H1 (cell line): ENCODE data around the gene ALDH5A1.

ENCODE experiments used
- CREB1 ChIP-seq: IDR thresholded peaks from 2 replicates; pipeline ENCODE4 v1.6.1; 2012; ENCODE audit warnings: inconsistent platforms
- KDM1A ChIP-seq: fragments of 200-600, 300-600 bp; sonication (generic); IDR thresholded peaks from 2 replicates; pipeline ENCODE4 v1.7.1; 2016; ENCODE audit warnings: mild to moderate bottlenecking, low read length, borderline replicate concordance
- POLR2AphosphoS5 ChIP-seq: IDR thresholded peaks from 2 replicates; pipeline ENCODE4 v1.6.1; 2011; ENCODE audit warnings: low read depth, low read length
- SAP30 ChIP-seq: fragments of 300-600 bp; sonication (generic); IDR thresholded peaks from 2 replicates; pipeline ENCODE4 v1.7.1; 2012; ENCODE audit warnings: low read length, moderate library complexity, mild to moderate bottlenecking, inconsistent platforms; ENCODE audit not compliant: insufficient read depth, insufficient replicate concordance

DNA sequence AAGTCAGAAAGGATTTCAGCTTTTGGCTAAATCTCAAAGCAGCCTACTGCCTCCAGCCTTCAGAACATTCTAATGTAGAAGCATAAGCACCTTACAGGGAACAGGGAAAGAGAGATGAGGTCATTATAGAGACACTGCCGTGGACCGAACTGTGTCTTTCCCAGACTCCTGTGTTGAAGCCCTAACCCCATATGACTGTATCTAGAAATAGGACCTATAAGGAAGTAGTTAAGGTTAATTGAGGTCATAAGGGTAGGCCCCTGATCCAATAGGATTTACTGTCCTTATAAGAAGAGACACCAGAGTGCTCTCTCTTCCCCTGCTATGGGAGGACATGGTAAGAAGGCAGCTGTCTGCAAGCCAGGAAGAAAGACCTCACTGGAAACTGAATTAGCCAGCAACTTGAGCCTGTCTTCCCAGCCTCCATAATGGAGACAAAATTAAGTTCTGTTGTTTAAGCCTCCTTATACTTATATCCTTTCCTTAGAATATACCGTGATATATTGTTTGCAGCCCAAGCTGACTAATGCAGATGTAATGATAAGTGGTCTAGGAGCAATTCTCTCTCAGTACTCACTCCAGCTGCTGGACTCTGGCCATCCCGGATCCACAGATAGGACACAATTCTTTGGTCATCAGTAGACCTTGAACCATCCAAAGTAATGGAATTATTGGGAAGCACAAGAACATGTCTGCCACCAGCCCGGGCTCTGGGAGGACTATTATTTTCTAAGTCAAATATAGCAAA is 71.4 kb downstream of the ALDH5A1 start:
- TF ChIP-seq KDM1A (no peak), CREB1 (no peak), POLR2AphosphoS5 (no peak), SAP30 (no peak)
